Thoracic aorta (tissue), 2 donors: ENCODE data around the gene TOX2. TPM values are rescaled to one million over a fixed set of nuclear protein-coding genes. Genes with fewer than 3 reads are reported as not detected.

ENCODE experiments used
- ATAC-seq: fragments of 150-250 bp; one replicate; pipeline ENCODE4 v1.8.0; 2017; ENCODE audit warnings: low read depth; ENCODE audit not compliant: insufficient number of reproducible peaks, low FRiP score
- DNase-seq: peaks from one replicate; pipeline ENCODE4 v3.0.0-alpha.2; 2020; ENCODE audit warnings: low spot score
- H3K27ac ChIP-seq, 2 donors: fragments of 200-600 bp; sonication (generic); 1 replicate in 1 of 2; 2 replicates in 1 of 2; pipeline ENCODE4 v1.5.1; 2016; ENCODE audit warnings: mild to moderate bottlenecking in 2 of 2, moderate library complexity in 2 of 2
- H3K27me3 ChIP-seq: fragments of 200-600 bp; sonication (generic); replicated peaks from 2 replicates; pipeline ENCODE4 v1.6.0; 2016; ENCODE audit warnings: mild to moderate bottlenecking; ENCODE audit not compliant: insufficient read depth
- H3K36me3 ChIP-seq: fragments of 200-600 bp; sonication (generic); one replicate; pipeline ENCODE4 v1.5.1; 2016
- H3K4me1 ChIP-seq, 2 donors: fragments of 200-600 bp; sonication (generic); 1 replicate in 1 of 2; 2 replicates in 1 of 2; pipeline versions ENCODE4 v1.5.1 to v1.6.0; 2016; ENCODE audit warnings: low read depth in 2 of 2, mild to moderate bottlenecking in 1 of 2; ENCODE audit not compliant: control insufficient read depth in 1 of 2
- H3K4me3 ChIP-seq: fragments of 200-600 bp; sonication (generic); 2 replicates; pipeline ENCODE4 v1.5.1; 2016; ENCODE audit warnings: mild to moderate bottlenecking
- H3K9me3 ChIP-seq: fragments of 200-600 bp; sonication (generic); 2 replicates; pipeline ENCODE4 v1.5.1; 2016
- CTCF ChIP-seq: fragments of 200-600 bp; sonication (generic); IDR thresholded peaks from one replicate; pipeline ENCODE4 v1.5.1; 2019; ENCODE audit warnings: antibody characterized with exemption
- total RNA-seq, 2 donors: library from RNA; depleted of rRNA; stranded (reverse); fragments of >200 nt; gene quantifications; one replicate each; pipeline versions ENCODE4 v1.1.0 to v1.2.3, GENCODE V29; 2016

Gene TOX2
- total RNA-seq, 2 donors from 2014 or later = 4.2 to 14.6 TPM

DNA sequence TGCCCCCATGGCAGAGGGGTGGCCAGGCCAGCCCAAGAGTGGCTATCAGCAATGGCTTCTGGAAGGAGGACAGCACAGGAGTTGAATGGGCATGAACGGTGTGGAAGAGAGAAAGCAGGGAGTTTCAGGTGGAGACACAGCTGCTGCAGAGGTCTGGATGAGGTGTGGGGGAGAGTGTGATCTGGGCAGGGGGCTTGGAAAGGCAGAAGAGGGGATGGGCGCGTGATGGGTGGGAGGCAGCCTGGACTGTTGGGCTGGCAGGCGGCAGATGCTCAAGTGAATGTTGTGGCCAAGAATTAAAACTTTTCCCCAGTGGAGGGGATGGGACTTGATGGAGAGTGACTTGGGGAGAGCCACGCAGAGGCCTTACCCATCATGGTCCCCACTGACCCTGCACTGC, 46.5 kb downstream of the TOX2 start:
- Histone ChIP-seq H3K27me3 (no peaks in the 10 kb centered on the region), H3K9me3 (no peaks in the 10 kb centered on the region), H3K4me1 (peaks cover 8 to 46% of the 10 kb centered on the region in 2 donors), H3K36me3 (no peaks in the 10 kb centered on the region), H3K4me3 (no peak overlapping the region), H3K27ac (no peak overlapping the region)
- DNase-seq (no peak), ATAC-seq (no peak)
- TF ChIP-seq CTCF = no peak

- Histone ChIP-seq H3K27ac (no peak overlapping the region), H3K9me3 (no peaks in the 10 kb centered on the region), H3K4me3 (no peak overlapping the region), H3K27me3 (no peaks in the 10 kb centered on the region), H3K36me3 (no peaks in the 10 kb centered on the region), H3K4me1 (peaks cover 6 to 39% of the 10 kb centered on the region in 2 donors)
- DNase-seq = no peak
- no peak for ATAC-seq
- TF ChIP-seq CTCF = no peak
These were observed 47.2 kb downstream of the TOX2 start for GRCh38 chr20:43961541-43962471.

DNA sequence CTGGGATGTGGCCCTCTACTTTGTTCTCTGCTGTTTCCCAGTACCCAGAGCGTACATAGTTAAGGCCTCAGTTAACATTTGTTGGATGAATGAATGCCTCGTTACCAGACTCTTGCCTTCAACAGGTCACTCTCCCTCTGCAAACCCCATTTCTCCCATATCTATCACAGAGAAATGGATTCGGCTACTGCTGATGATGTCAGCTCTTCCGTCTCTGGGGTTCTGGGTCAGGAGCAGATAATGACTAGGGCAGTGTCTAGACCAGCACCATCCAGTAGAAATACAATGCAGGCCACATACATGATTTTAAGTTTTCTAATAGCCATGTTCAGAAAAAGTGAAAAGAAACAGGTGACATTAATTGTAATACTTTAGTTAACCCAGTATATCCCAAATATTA, 47.9 kb downstream of the TOX2 start:
- ATAC-seq = no peak
- no peak overlapping the region for H3K4me3 ChIP-seq
- no peak for TF ChIP-seq CTCF
- no peaks in the 10 kb centered on the region for H3K27me3 ChIP-seq
- no peaks in the 10 kb centered on the region for H3K9me3 ChIP-seq
- H3K36me3 ChIP-seq = no peaks in the 10 kb centered on the region
- H3K27ac ChIP-seq = no peak overlapping the region
- DNase-seq = no peak
- peaks cover 6 to 34% of the 10 kb centered on the region in 2 donors for H3K4me1 ChIP-seq

DNA sequence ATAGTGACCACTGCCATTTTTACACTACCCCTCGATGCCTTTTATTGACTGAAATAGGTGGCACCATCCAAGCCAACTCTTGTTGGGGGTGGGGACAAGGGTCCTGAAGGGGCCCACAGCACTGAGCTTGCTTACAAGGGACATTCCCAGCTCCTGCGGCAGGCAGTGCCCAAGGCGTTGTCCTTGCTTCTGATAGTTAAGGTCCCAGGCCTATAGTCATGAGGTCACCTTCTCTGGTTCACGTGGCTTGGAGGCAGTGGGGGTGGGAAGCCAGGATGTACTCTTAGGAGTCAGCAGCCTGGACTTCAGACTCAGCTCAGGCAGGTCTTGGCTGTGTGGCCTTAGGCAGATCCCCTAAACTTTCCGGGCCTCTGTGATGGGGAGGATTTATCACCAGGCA, 48.6 kb downstream of the TOX2 start:
- H3K4me3 ChIP-seq = no peak overlapping the region
- DNase-seq = no peak
- no peak for ATAC-seq
- peaks cover 6 to 32% of the 10 kb centered on the region in 2 donors for H3K4me1 ChIP-seq
- no peak overlapping the region for H3K27ac ChIP-seq
- H3K27me3 ChIP-seq = no peaks in the 10 kb centered on the region
- H3K36me3 ChIP-seq = no peaks in the 10 kb centered on the region
- no peaks in the 10 kb centered on the region for H3K9me3 ChIP-seq
- no peak for TF ChIP-seq CTCF

- no peaks in the 10 kb centered on the region for H3K9me3 ChIP-seq
- no peaks in the 10 kb centered on the region for H3K36me3 ChIP-seq
- ATAC-seq = no peak
- H3K27me3 ChIP-seq = no peaks in the 10 kb centered on the region
- no peak for DNase-seq
- no peak overlapping the region for H3K4me3 ChIP-seq
- no peak for TF ChIP-seq CTCF
- H3K27ac ChIP-seq = no peak overlapping the region
- peaks cover under 1 to 23% of the 10 kb centered on the region in 2 donors for H3K4me1 ChIP-seq
These were observed 49.5 kb downstream of the TOX2 start for GRCh38 chr20:43963872-43964791.
